ENCODE results near the gene CCBE1.
A peak's percentile ranks its signal among the peaks of the same experiment; 100 is the strongest.
"Not testable (repeated sequence)": the region's sequence is repeated elsewhere in the genome, so short reads cannot be mapped to it uniquely, and the experiment has no call there.

Gene CCBE1

DNA sequence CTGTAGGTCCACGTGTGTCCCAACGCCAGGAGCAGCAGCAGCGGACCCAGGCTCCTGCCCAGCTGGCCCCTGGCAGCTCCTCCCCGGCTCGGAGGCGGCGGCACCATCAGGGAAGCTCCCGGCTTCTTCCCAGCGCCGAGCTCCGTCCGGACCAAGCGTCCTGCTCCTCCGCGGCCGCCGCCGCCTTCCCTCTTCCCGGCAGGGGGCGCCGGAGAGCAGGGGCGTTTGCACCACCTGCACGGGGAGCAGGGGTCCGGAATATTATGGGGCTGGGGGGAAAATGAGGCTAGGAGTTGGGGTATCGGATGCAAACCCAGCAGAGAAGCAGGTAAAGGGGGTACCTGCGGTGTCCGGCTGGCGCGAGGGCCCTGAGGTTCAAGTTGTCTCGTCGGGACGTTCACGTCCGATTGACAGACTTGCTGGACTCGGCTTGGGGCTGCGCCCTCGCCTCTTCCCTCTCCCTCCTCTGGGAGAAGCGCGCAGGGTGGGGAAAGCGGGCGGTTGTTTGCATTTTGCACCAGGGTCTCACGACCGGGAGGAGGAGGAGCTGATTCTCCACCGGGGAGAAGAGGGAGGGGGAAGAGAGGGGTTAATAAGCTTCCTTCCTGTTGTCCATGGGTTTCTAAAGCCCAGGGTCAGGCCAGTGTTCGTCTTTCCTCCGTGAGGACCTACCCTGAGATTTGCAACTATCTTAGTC is at the start of gene CCBE1:
TSS of gene CCBE1 (minus strand) at position 188 of the 697 bp plus-strand sequence.
- peak; percentile 84 for DNase-seq
- in situ Hi-C loops (cut with HindIII; ENCODE audit: low pct_ligation_motif_present, low pct_unique_long_range_greater_than_20kb, low sequenced_read_pairs) = no loop called here

DNA sequence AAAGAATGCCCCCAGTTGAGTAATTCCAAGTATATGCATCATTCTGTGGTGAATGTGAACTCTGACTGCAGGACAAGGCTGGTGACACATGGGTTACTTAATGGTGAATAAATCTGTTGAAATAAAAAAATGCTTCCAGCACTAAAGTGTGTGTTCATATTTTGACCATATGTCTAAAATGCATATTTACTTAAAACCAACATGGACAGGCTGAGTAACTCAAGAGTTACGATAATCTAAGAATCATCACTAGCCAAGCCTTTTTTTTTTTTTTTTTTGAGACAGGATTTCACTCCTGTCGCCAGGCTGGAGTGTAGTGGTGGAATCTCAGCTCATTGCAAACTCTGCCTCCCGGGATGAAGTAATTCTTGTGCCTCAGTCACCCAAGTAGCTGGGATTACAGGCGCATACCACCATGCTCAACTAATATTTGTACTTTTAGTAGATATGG is 47.1 kb upstream of the CCBE1 start:
- in situ Hi-C loops (cut with HindIII; ENCODE audit: low pct_ligation_motif_present, low pct_unique_long_range_greater_than_20kb, low sequenced_read_pairs) = no loop called here
- peak; percentile 65 for DNase-seq

DNA sequence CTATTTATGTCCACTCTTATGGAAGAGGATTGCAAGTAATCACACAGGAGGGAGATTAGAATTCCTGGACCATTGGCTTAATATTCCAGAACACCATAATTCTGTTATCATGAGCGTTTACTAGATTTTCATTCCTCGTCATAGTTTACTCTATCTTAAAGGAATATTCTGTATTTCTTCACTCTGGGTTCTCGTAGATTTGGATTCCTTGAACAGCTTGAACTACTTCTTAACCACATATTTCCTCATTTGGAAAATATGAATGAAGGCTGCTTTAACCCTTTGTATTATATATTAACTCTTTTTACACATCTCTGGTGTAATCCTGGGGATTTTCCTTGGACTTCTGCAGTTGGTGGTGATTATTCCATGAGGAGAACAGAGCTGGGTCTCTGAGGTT is 46.3 kb upstream of the CCBE1 start:
- in situ Hi-C loops (cut with HindIII; ENCODE audit: low pct_ligation_motif_present, low pct_unique_long_range_greater_than_20kb, low sequenced_read_pairs) = no loop called here
- DNase-seq = no peak

- no peak for DNase-seq
These were observed 45.3 kb upstream of the CCBE1 start for GRCh38 chr18:59742325-59743111.

GRCh38 chr18:59740141-59740540 is 42.9 kb upstream of the CCBE1 start:
- DNase-seq = no peak
- in situ Hi-C loops (cut with HindIII; ENCODE audit: low pct_ligation_motif_present, low pct_unique_long_range_greater_than_20kb, low sequenced_read_pairs) = no loop called here

More at GRCh38 chr18:59742325-59743111, 45.3 kb upstream of the CCBE1 start:
- in situ Hi-C loops (cut with HindIII; ENCODE audit: low pct_ligation_motif_present, low pct_unique_long_range_greater_than_20kb, low sequenced_read_pairs) = no loop called here

DNA sequence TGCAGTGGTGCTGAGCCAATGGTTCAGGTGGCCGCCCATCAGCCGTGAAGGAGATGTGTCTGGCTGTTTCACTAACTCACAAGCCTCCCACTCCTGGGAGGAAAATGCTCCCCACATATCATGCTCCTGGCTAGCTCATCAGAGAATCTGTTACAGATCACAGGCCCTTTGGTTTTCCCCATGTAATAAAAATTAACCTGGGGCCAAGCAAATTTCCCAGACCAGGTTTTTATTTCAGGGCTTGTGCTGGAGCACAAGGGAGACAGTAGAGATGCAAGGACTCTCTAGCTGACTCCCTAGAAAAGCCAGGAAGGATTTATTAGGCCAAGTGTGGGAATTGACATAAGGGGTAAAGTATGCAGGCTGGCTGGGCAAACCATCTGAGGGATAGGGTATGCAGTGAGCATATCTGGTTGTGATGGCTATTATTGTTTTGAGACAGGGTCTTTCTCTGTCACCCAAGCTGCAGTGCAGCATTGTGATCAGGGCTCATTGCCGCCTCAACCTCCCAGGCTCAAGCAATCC is 40.6 kb upstream of the CCBE1 start:
- peak; percentile 52 for DNase-seq
- in situ Hi-C loops (cut with HindIII; ENCODE audit: low pct_ligation_motif_present, low pct_unique_long_range_greater_than_20kb, low sequenced_read_pairs) = no loop called here

DNA sequence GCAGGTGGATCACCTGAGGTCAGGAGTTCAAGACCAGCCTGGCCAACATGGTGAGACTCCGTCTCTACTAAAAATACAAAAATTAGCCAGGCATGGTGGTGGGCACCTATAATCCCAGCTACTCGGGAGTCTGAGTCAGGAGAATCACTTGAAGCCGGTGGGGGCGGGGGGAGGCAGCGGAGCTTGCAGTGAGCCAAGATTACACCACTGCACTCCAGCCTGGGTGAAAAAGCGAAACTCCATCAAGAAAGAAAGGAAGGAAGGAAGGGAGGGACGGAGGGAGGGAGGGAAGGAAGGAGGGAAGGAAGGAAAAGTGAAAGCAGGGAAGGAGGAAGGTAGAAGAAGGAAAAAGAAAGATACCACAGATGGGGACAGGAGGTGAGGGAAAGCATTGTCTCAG is 40.1 kb upstream of the CCBE1 start:
- in situ Hi-C loops (cut with HindIII; ENCODE audit: low pct_ligation_motif_present, low pct_unique_long_range_greater_than_20kb, low sequenced_read_pairs) = not testable (repeated sequence)
- peak; percentile 59 for DNase-seq

DNA sequence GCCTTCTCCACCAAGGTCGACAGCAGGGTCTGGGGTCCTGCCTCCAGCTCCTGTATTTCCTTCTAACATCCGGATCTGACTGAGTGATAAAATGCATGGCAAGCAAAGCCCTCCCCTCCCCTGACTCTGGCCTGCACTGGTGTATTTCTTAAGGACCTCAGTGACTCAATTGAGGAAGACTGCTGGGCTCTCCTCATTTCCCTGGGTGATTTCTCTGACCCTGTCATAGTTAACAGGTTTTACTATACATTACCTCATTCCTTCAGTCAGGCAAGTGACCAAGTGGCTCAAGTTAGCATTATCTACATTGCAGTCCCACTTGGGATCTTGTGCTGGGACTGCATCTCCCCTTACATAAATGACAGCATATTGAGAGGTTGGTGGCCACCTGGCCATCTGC is 38.8 kb upstream of the CCBE1 start:
- in situ Hi-C loops (cut with HindIII; ENCODE audit: low pct_ligation_motif_present, low pct_unique_long_range_greater_than_20kb, low sequenced_read_pairs) = no loop called here
- no peak for DNase-seq

DNA sequence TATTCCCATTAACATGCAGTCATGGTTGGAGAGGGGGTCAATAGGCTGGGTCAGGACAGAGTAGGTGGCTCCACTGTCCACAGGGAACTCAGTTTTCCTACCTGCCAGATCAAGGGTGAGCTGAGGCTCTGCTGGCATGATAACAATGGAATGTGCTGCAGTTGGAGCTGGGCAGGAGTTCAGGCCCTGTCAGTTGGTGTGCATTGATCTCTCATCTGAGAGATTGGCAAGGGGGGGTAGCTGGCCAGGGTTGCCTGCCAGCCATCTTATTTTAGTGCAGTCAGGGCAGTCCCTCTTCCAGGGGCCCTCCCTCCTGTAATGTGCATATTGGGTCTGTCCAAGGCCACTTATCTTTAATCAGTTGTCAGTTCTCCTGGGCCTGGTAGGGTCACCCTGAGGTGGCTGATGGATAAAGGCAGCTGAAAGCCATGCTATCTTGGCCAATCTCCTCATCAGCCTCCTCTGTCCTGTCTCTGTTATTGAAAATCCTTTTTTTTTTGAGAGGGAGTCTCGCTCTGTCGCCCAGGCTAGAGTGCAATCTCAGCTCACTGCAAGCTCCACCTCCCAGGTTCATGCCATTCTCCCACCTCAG is 38.1 kb upstream of the CCBE1 start:
- in situ Hi-C loops (cut with HindIII; ENCODE audit: low pct_ligation_motif_present, low pct_unique_long_range_greater_than_20kb, low sequenced_read_pairs) = no loop called here
- DNase-seq = no peak

DNA sequence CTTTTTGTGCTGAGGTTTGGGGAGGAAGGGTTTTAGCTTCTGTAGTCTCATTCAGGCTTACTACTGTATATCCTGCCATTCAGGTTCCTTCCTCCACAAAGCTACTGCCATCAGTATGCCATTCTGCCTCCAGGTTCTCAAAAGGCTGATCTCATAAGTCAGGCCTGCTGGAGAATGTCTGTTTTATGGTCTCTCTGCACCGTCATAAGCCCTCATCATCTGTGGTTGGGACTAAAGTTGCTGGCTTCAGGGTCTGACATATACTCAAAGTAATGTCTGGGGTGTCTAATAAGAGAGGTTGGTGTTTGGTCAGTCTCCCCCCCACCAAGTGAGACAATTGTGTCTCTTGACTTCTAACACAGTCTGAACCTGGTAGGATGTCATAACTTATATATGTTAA is 36.2 kb upstream of the CCBE1 start:
- in situ Hi-C loops (cut with HindIII; ENCODE audit: low pct_ligation_motif_present, low pct_unique_long_range_greater_than_20kb, low sequenced_read_pairs) = no loop called here
- DNase-seq = no peak

- DNase-seq = no peak
- in situ Hi-C loops (cut with HindIII; ENCODE audit: low pct_ligation_motif_present, low pct_unique_long_range_greater_than_20kb, low sequenced_read_pairs) = no loop called here
These were observed 33.7 kb upstream of the CCBE1 start for GRCh38 chr18:59730896-59731295.

DNA sequence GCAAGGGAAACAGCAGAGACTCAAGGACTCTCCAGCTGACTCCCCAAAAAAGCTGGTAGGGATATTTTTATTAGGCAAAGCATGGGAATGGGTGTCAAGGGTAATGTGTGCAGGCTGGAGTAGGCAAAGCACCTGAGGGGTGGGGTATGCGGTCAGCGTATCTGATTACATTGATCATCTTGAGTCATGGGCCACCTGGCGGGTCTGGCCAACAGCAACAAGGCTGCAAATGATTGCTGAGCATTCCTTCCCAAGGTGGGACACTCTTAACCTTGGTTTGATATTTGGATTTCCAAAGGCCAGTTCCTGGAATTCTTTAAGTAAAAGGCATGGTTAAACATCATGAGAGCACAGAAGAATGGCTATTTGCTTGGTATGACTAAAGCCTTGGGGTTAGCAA is 32.6 kb upstream of the CCBE1 start:
- in situ Hi-C loops (cut with HindIII; ENCODE audit: low pct_ligation_motif_present, low pct_unique_long_range_greater_than_20kb, low sequenced_read_pairs) = no loop called here
- no peak for DNase-seq

GRCh38 chr18:59728816-59729215 is 31.6 kb upstream of the CCBE1 start:
- DNase-seq = no peak
- in situ Hi-C loops (cut with HindIII; ENCODE audit: low pct_ligation_motif_present, low pct_unique_long_range_greater_than_20kb, low sequenced_read_pairs) = no loop called here

DNA sequence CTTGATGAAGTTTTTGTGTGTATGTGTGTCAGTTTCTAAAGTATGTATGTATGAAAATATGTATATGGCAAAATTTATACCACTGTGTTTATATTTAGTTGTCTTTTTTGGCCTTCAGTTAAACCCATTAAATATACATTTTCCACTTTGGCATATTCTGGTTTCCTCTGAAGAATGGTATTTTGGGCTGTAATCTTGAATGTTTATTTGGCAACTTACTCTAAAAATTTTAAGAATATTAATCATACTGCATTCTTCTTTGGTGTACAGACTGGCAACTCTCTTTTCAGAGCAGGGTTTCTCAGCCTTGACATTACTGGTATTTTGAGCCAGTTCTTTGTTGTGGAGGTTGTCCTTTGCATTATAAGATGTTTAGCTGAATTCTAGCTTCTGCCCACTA is 27.9 kb upstream of the CCBE1 start:
- in situ Hi-C loops (cut with HindIII; ENCODE audit: low pct_ligation_motif_present, low pct_unique_long_range_greater_than_20kb, low sequenced_read_pairs) = no loop called here

DNA sequence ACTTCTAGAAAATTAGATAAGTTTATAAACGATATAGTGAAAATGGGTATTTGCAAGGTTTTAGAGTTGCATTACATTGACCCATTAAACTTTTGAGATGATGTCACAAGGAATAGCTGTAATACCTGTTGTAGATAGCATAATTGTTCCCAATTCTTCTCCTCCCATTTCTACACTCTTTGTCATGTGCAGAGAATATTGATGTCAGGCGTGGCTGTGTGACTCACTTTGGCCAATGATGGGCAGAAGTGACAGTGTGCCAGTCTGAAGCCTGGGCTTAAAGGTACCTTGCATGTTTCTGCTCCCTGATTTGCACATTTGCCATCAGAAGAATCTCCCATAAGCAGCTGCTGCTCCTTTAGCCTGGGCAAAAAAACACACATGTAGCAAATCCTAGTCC is 26.9 kb upstream of the CCBE1 start:
- no peak for DNase-seq
- in situ Hi-C loops (cut with HindIII; ENCODE audit: low pct_ligation_motif_present, low pct_unique_long_range_greater_than_20kb, low sequenced_read_pairs) = no loop called here

More for the DNA sequence above, 27.9 kb upstream of the CCBE1 start:
- no peak for DNase-seq

GRCh38 chr18:59721931-59722330 is 24.7 kb upstream of the CCBE1 start:
- no peak for DNase-seq
- in situ Hi-C loops (cut with HindIII; ENCODE audit: low pct_ligation_motif_present, low pct_unique_long_range_greater_than_20kb, low sequenced_read_pairs) = no loop called here

- in situ Hi-C loops (cut with HindIII; ENCODE audit: low pct_ligation_motif_present, low pct_unique_long_range_greater_than_20kb, low sequenced_read_pairs) = no loop called here
- DNase-seq = no peak
These were observed 24.0 kb upstream of the CCBE1 start for GRCh38 chr18:59721211-59721610.

DNA sequence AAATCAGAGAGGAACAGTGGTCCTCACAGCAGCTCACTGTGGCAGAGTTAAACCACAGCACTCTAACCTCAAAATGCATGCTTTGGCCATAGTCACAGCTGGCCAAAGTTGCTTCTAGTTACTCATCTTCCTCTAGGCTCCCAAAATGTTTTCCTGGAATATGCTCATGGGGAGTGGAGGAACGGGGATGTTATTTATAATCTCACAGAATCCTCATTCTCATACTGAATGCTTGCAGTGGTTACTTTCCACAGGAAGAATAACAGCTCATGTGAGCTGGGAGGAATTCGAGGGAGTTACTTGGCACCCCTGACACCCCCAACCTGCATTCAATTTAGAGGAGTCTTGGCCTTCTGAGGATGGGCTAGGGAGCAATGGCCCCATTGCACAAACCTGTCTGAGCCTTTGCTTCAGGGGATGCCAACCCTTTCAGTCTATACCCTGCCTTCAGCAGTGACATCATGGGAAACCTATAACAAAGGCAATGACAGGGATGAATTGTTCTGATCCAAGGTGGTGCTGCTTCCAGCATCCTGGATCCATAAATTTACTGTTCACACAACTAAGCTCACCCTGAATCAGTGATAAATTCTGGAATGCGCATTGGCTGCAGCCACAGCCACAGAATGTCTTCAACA is 22.4 kb upstream of the CCBE1 start:
- peak; percentile 25 for DNase-seq
- in situ Hi-C loops (cut with HindIII; ENCODE audit: low pct_ligation_motif_present, low pct_unique_long_range_greater_than_20kb, low sequenced_read_pairs) = no loop called here
